ENCODE measurements around the gene UNC13C. TPM values are rescaled to one million over a fixed set of nuclear protein-coding genes. Genes with fewer than 3 reads are reported as not detected.

The UNC13C gene
- total RNA-seq, 1 experiment from 2014 or later: not detected

DNA sequence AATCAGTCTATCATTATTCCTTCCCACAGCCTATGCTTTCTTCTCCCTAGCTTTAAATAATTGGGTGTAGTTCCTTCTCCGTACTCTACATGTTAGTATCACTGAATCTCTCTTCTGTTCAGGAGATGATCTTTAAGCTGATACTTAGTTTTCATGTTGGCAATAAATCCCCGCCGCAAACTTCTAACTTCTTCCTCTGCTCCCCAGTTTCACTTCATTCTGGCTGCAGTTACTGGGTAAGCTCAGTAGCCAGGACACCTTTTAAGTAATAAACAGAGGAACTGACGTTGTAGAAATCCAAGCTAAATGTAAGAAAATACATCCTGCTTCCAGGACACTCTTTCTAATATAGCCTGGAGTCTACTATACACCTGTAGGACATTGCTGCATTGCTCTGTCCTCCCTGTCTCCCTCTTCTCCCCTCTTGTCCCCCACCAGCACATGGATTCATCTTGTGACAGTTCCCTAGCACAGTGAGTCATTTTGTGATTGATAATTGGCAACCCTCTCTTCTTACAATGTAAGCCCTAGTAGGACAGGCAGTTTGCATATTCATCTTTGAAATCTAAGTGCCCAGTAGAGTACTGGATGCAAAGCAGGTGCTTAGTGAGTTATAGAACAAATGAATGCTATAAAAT, 598.2 kb downstream of the UNC13C start:
- H3K4me2 ChIP-seq (ENCODE audit: low read length): no peak overlapping the region
- BruUV-seq (replicated peaks): no TSS peak
- no peaks in the 10 kb centered on the region for H3K27me3 ChIP-seq (ENCODE audit: insufficient read depth, low read length)
- intact Hi-C loops (cut with micrococcal nuclease): no loop called here
- no peak overlapping the region for H2AFZ ChIP-seq (ENCODE audit: low read depth, low read length, poor library complexity, severe bottlenecking)
- no peaks in the 10 kb centered on the region for H4K20me1 ChIP-seq (ENCODE audit: insufficient read depth)
- H3K27ac ChIP-seq (ENCODE audit: low read depth, low read length): no peak overlapping the region
- H3K9me2 ChIP-seq (ENCODE audit: insufficient read depth): no peaks in the 10 kb centered on the region
- DNase-seq (ENCODE audit: low read depth, low spot score): no peak
- no peaks in the 10 kb centered on the region for H3K4me1 ChIP-seq (ENCODE audit: control insufficient read depth in 1 of 2, insufficient read depth in 2 of 2, low read length in 2 of 2)
- H3K4me3 ChIP-seq (replicated peaks in 1 of 2; ENCODE audit: low read depth in 1 of 2, low read length in 2 of 2): no peak overlapping the region
- ChIA-PET POLR2A (no interaction called here), CTCF (no interaction called here), RAD21 (ENCODE audit: low non-redundant PET in 1 of 2, low total read pairs in 2 of 2, uncharacterized antibody in 2 of 2, unreplicated experiment in 2 of 2) (no interaction called here)
- no peak for TF ChIP-seq TCF7L2 (IDR thresholded peaks at IDR 0.05; ENCODE audit: borderline replicate concordance, extremely low read depth, insufficient read depth, insufficient read length)
- no peak for TF ChIP-seq YY1 (IDR thresholded peaks at IDR 0.05; ENCODE audit: extremely low read depth, insufficient replicate concordance, low read depth, low read length)
- no peak for TF ChIP-seq EZH2phosphoT487 (IDR thresholded peaks at IDR 0.05; ENCODE audit: borderline replicate concordance)
- TF ChIP-seq CBX3 (IDR thresholded peaks at IDR 0.05; ENCODE audit: low read depth): no peak
- no peak for TF ChIP-seq SRF (IDR thresholded peaks at IDR 0.05; ENCODE audit: low read depth)
- TF ChIP-seq RAD21 (IDR thresholded peaks at IDR 0.05; ENCODE audit: low read depth): no peak
- TF ChIP-seq, protein P1, sequence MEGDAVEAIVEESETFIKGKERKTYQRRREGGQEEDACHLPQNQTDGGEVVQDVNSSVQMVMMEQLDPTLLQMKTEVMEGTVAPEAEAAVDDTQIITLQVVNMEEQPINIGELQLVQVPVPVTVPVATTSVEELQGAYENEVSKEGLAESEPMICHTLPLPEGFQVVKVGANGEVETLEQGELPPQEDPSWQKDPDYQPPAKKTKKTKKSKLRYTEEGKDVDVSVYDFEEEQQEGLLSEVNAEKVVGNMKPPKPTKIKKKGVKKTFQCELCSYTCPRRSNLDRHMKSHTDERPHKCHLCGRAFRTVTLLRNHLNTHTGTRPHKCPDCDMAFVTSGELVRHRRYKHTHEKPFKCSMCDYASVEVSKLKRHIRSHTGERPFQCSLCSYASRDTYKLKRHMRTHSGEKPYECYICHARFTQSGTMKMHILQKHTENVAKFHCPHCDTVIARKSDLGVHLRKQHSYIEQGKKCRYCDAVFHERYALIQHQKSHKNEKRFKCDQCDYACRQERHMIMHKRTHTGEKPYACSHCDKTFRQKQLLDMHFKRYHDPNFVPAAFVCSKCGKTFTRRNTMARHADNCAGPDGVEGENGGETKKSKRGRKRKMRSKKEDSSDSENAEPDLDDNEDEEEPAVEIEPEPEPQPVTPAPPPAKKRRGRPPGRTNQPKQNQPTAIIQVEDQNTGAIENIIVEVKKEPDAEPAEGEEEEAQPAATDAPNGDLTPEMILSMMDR (IDR thresholded peaks at IDR 0.05 in 2 of 3, conservative IDR thresholded peaks at IDR 0.05 in 1 of 3; ENCODE audit: borderline replicate concordance in 1 of 3, insufficient read depth in 1 of 3, low read depth in 2 of 3, low read length in 2 of 3): no peak
- TF ChIP-seq ZFX (IDR thresholded peaks at IDR 0.05): no peak
- TF ChIP-seq, protein P2, sequence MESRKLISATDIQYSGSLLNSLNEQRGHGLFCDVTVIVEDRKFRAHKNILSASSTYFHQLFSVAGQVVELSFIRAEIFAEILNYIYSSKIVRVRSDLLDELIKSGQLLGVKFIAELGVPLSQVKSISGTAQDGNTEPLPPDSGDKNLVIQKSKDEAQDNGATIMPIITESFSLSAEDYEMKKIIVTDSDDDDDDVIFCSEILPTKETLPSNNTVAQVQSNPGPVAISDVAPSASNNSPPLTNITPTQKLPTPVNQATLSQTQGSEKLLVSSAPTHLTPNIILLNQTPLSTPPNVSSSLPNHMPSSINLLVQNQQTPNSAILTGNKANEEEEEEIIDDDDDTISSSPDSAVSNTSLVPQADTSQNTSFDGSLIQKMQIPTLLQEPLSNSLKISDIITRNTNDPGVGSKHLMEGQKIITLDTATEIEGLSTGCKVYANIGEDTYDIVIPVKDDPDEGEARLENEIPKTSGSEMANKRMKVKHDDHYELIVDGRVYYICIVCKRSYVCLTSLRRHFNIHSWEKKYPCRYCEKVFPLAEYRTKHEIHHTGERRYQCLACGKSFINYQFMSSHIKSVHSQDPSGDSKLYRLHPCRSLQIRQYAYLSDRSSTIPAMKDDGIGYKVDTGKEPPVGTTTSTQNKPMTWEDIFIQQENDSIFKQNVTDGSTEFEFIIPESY (IDR thresholded peaks at IDR 0.05; ENCODE audit: extremely low read depth, insufficient replicate concordance, low read length): no peak
- no peak for TF ChIP-seq POLR2A (IDR thresholded peaks at IDR 0.05; ENCODE audit: borderline replicate concordance, extremely low read depth, insufficient read depth, insufficient read length)
- TF ChIP-seq, protein P3, sequence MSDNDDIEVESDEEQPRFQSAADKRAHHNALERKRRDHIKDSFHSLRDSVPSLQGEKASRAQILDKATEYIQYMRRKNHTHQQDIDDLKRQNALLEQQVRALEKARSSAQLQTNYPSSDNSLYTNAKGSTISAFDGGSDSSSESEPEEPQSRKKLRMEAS (IDR thresholded peaks at IDR 0.05): no peak
- TF ChIP-seq SP1 (IDR thresholded peaks at IDR 0.05; ENCODE audit: low read depth): no peak
- TF ChIP-seq FOSL1 (IDR thresholded peaks at IDR 0.05; ENCODE audit: low read depth): no peak
- TF ChIP-seq, protein P4, sequence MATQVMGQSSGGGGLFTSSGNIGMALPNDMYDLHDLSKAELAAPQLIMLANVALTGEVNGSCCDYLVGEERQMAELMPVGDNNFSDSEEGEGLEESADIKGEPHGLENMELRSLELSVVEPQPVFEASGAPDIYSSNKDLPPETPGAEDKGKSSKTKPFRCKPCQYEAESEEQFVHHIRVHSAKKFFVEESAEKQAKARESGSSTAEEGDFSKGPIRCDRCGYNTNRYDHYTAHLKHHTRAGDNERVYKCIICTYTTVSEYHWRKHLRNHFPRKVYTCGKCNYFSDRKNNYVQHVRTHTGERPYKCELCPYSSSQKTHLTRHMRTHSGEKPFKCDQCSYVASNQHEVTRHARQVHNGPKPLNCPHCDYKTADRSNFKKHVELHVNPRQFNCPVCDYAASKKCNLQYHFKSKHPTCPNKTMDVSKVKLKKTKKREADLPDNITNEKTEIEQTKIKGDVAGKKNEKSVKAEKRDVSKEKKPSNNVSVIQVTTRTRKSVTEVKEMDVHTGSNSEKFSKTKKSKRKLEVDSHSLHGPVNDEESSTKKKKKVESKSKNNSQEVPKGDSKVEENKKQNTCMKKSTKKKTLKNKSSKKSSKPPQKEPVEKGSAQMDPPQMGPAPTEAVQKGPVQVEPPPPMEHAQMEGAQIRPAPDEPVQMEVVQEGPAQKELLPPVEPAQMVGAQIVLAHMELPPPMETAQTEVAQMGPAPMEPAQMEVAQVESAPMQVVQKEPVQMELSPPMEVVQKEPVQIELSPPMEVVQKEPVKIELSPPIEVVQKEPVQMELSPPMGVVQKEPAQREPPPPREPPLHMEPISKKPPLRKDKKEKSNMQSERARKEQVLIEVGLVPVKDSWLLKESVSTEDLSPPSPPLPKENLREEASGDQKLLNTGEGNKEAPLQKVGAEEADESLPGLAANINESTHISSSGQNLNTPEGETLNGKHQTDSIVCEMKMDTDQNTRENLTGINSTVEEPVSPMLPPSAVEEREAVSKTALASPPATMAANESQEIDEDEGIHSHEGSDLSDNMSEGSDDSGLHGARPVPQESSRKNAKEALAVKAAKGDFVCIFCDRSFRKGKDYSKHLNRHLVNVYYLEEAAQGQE (IDR thresholded peaks at IDR 0.05; ENCODE audit: low read depth): no peak
- TF ChIP-seq EGR1 (IDR thresholded peaks at IDR 0.05; ENCODE audit: low read depth): no peak
- TF ChIP-seq CEBPB (IDR thresholded peaks at IDR 0.05; ENCODE audit: low read depth): no peak
- no peak for TF ChIP-seq ZNF274 (IDR thresholded peaks at IDR 0.05; ENCODE audit: low read depth, low read length)
- H3K36me3 ChIP-seq (ENCODE audit: control insufficient read depth in 1 of 2, insufficient read depth in 2 of 2, low read length in 2 of 2): no peaks in the 10 kb centered on the region
- H3K79me2 ChIP-seq (ENCODE audit: insufficient read depth, low read length): no peaks in the 10 kb centered on the region
- peaks cover 10 to 27% of the 10 kb centered on the region in 2 experiments; a peak in 2 of 4 replicates for H3K9me3 ChIP-seq (ENCODE audit: control insufficient read depth in 1 of 2, insufficient read depth in 1 of 2, low read depth in 1 of 2, low read length in 2 of 2)
- no peak overlapping the region for H3K9ac ChIP-seq (ENCODE audit: low read length)
- ATAC-seq: no peak

All from HCT116 (cell line).